Ammon's horn (tissue), 1 donor: ENCODE results near the gene HOXC5.

Experiments
- DNase-seq: peaks from one replicate; pipeline ENCODE4 v3.0.0-alpha.2; 2016; ENCODE audit warnings: low spot score

Gene HOXC5

DNA sequence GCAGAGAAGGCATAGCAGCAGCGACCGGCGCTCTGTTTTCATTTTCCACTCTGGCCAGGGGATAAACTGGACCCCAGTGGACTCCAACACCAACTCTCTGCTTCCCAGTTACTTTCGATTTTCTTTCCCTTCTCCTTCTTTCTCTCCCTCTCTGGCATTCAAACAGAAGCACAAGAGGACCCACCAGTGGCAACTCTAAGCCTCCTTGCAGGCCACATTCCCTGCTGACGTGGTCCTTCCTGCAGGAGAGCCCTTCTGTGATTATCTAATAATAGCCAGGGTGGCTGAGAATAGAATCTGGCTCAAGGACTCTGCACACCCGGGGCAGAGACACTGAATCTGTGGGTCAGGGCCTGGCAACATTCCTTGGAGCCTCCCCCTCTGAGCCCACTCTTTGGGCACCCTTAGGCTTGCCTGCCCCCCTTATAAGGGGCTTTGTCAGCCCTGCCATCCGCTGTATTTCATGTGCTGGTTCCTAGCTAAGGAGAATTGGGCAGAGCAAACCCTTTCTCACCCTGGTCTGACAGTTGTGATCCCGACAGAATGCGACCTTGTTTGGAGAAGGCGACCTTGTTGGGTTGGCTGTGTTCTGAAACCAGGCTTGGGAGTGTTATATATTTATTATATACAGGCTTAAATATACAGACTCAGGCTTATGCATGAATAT is 12.8 kb upstream of the HOXC5 start:
- DNase-seq: no peak

DNA sequence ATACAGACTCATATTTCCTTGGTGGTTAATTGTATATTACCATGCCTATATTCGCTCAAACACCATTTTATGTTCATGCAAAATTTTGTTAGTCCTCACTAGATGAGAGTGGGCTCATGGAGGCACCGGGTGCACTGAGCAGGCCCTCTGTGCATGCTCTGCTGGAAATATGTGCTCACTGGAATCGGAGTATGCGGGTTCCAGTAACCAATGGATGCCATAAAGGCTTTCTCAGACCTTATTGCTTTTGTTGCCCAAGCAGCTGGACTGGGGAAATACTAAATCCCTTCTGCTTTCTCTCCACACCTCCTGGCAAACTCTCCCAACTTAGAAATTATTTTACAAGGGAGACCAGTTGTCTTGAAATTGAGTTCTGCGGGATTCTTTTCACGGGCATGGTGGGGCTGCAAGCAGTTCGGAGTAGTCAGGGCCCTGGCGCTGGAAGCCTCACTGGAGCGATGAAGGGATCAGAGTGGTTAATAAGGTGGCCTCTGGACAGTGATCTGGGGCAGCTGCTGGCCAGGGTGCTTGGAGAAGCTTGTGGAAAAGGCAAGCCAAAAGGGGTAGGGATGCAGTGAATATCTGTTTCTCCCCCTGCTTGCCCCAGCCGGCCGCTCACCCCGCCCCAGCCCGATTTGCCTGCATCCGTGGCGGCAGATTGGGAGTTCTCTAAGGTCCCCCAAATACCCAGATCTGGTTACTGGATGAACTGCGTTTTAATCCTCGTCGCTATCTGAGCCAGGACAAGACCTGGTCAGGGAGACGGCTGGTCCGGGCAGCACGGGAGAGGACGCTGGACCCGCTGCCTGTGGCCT is 12.1 kb upstream of the HOXC5 start:
- no peak for DNase-seq

DNA sequence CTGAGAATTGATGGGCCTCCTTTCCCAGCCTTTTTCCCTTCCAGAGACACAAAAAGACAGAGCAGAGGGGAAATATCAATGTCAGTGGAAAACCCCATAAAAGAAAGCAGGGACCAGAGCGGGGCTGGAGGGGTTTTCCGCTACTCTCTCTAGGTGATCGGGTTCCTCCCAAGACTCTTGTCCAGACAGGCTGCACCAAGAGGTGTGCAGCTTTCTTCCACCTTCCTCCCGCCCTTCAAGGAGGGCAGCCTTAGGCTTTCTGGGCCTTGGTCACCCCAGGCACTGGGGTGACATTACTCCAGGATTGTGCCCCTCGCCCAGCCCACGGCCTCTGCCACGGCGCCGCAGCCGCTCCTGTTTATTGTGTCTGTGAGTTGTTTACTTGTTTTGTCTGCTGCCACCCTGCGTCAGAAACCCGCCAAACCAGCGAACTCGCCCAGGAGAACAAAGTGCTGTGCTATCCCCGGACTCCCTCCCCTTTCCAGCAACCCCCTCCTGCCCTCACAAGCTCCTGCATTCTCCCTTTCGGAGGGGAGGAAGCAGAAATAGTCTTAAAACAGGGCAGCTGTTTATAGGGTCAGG is 11.3 kb upstream of the HOXC5 start:
- DNase-seq: no peak

DNA sequence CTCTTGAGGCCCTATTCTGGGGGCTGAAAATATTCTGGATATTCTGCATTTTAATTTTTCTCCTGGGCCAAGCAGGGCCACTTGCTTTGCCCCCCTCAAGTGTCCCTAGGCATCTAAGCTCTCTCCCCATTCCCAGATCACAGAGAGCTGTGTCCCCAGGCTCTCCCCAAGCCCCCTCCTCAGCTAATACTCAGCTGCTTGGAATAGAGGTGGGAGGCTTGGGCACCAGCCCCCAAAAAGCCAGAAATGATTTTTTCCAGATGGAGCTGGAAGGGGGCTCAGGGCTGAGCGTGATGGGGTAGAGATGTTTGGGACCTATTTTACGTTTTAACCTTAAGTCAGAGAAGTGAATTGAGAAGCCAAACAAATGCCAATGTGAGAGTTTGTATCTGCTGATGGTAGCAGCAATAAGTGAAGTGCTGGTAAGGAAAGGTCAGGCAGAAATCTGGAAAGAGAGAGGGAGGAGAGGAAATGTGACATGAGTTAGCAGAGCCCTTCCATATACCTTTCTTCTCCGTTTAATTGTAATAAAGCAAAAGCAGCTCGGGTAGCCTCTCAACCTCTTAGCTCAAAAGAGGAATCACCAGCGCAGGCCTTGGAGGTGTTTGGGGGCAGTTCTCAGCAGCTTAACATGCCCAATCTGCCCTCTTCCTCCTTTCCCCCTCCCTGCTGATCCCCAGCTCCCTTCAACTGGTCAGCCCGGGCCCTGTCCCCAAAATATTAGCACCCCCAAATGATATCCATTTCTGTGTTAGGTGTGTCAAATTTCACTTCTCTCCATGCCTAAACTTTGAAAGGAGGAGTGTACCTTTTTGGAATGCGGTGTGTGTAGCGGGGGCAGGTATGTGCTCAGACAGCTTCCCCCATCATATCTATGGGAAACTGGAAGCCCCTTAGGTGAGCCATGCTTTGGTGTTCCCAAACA is 9.6 kb upstream of the HOXC5 start:
- DNase-seq: no peak

DNA sequence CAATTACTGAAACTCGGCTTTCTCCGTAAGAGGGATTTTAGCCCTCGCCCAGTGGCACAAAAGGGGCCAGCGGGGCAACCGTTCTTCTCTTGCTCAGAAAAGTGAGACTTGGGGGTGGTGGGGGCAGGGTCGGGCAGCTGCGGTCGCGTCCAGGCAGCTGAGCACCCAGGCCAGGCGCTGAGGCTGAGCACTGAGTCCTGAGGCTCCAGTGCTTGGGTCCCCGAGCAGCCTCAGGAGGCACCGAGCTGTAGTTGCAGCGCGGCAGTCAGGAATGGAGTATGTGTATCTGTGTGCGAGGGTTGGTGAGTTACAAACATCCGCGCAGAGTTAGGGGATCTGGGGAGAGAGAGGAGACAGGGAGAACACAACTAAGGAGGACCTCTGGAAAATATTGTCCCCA is 8.7 kb upstream of the HOXC5 start:
- DNase-seq: no peak

DNA sequence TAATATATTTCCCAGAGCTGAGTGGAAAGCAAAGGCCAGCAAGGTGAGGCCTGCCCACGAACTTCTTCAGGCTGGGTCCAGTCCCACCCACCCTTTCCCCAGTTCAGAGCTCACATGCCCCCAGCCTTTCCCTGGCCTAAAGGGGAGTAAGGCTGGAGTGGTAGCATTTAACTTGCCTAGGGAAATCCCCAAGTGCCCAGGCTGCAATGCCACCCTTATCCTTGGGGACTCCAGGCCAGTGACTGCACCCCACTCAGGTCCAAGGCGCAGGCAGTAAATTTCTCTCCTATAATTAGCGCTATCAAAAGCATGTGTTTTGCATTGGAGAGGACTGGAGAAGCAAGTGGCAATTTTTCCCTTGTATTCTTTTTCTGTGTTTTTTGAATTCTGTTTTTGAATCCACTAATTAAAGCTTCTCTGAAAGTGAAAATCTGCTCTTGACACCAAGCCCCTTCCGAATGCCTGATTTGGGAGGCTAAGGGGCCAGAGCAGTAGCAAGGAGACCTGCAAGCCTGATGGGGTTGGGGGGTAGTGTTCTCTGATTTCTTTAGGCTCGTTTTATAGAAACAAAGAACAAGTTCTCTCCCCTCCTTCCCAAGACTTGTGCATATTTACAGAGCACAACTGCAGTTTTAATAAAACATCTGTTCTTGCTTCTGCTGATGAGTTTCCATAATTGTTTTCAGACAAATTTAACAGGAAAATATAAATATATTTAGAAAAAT is 8.1 kb upstream of the HOXC5 start:
- DNase-seq: no peak

DNA sequence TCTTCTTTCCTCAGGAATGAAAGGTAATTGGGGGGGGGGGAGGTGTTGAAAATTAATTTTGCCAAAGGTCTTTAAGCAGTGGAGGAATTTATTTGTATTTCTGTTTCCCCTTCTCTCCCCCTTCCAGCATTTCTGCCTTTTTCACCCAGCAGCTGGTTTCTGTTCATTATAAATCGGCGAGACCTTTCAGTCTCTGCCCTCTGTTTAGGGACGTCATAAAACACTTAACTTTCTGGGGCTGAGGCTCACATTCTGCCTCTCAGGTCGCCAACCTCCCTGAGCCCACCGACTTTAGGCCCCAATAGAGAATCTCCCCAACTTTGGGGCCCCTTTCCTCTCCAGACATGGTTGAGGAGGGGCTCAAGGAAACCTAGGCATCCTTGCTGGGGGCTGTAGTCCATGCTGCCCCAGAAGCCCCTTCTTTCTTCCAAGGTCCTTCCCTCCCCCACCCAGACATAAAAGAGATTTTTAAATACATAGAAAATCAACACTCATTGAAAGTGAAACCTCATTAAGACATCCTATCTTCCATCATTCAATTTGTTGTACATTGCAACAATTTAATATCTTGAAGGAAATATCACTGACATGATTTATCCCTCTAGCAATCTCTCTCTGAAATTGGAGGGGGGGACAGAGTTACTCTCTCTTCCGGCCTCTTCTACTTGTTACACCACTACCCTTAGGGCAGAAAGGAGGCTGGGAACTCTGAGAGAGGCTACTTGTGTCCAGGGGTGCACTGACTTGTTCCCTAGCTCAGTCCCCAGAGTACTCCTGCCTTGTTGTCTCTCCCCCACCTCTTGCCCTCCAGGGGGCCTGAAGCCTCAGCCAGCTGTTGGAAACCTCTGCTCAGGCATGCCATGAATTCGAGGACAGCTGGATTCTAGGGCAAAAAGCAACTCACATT is 7.1 kb upstream of the HOXC5 start:
- no peak for DNase-seq

DNA sequence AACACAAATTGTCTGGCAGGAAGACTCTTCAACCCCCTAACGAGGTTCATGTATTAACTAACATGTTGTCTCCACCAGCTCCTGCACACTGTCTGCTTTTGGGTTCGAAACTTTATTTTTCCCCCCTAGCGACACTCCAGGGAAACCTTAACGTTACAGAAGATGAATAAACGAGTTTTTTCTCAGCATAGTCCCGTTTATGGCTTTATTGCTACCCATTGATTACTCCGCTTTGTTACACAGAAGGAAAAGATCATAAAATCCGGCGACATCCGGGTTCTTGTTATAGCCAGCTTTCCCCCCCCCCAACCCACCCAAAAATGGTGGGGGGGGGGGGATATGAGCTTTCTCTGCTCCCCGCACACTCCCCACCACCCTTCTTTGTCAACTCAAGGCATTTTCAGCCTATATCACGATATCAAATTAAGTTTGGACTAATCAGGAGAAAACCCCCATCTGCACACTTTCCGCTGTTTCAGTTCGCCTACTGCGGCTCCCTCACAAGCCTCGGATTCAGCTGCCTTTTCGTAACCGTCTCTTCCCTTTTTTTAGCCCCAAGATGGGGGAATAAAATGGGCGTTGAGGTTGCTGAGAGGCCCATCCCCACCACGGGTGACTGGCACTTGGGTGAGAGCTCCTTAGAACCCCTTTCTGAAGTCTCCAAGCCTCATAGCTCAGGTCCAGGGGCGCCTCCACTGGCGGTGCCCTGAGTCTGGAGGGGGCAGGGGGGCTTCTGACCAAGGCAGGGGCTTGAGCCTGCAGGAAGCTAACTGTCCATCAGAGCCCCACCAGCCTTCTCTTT is 6.0 kb upstream of the HOXC5 start:
- no peak for DNase-seq

DNA sequence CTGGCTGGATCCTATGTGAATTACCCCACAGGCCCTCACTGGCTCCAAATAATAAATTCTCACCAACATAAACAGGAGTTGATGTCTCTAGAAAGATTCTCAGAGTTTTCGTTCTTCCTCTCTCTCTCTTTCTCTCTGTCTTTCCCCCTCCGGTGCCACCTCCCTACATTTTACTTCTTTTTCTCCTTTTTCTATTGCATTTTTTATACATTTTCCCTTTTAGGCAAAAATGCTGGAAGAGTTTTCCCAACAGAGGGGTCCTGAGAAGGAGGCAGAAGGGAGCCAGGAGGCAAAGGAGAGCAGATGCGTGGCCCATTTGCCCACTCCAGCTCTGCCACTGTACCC is 5.4 kb upstream of the HOXC5 start:
- DNase-seq: no peak

DNA sequence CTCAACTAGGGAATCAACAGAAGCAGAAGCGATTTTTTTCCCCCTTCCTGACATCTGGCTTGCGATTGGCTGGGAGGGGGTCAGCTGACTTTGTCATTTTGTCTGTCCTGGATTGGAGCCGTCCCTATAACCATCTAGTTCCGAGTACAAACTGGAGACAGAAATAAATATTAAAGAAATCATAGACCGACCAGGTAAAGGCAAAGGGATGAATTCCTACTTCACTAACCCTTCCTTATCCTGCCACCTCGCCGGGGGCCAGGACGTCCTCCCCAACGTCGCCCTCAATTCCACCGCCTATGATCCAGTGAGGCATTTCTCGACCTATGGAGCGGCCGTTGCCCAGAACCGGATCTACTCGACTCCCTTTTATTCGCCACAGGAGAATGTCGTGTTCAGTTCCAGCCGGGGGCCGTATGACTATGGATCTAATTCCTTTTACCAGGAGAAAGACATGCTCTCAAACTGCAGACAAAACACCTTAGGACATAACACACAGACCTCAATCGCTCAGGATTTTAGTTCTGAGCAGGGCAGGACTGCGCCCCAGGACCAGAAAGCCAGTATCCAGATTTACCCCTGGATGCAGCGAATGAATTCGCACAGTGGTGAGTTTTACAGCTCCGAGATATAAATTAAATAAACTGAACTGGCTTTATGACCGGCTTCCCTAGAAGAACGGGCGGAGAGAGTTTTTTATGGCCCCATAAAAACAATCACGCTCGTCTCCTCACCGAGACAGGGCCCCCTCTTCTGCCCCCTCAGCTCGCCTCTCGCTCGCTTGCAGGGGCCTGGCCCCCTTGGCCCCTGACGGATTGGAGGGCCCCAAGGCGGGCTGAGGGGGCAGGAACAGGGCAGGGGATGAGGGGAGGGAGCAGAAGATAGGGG is 4.3 kb upstream of the HOXC5 start, which contains the start of gene HOXC6:
HOXC6 (plus strand) TSS at position 127 of the 888 bp plus-strand sequence; CDS start at position 209, 82 bp downstream.
- DNase-seq: no peak

DNA sequence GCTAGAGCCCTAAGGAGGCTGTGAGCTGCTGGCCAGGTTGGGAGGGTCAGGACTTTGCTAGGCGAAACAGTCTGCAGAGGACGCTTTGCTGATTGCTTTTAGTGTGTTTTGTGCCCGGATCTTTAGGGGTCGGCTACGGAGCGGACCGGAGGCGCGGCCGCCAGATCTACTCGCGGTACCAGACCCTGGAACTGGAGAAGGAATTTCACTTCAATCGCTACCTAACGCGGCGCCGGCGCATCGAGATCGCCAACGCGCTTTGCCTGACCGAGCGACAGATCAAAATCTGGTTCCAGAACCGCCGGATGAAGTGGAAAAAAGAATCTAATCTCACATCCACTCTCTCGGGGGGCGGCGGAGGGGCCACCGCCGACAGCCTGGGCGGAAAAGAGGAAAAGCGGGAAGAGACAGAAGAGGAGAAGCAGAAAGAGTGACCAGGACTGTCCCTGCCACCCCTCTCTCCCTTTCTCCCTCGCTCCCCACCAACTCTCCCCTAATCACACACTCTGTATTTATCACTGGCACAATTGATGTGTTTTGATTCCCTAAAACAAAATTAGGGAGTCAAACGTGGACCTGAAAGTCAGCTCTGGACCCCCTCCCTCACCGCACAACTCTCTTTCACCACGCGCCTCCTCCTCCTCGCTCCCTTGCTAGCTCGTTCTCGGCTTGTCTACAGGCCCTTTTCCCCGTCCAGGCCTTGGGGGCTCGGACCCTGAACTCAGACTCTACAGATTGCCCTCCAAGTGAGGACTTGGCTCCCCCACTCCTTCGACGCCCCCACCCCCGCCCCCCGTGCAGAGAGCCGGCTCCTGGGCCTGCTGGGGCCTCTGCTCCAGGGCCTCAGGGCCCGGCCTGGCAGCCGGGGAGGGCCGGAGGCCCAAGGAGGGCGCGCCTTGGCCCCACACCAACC is 3.1 kb upstream of the HOXC5 start:
- DNase-seq: no peak

DNA sequence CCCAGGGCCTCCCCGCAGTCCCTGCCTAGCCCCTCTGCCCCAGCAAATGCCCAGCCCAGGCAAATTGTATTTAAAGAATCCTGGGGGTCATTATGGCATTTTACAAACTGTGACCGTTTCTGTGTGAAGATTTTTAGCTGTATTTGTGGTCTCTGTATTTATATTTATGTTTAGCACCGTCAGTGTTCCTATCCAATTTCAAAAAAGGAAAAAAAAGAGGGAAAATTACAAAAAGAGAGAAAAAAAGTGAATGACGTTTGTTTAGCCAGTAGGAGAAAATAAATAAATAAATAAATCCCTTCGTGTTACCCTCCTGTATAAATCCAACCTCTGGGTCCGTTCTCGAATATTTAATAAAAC is 2.4 kb upstream of the HOXC5 start:
- no peak for DNase-seq

DNA sequence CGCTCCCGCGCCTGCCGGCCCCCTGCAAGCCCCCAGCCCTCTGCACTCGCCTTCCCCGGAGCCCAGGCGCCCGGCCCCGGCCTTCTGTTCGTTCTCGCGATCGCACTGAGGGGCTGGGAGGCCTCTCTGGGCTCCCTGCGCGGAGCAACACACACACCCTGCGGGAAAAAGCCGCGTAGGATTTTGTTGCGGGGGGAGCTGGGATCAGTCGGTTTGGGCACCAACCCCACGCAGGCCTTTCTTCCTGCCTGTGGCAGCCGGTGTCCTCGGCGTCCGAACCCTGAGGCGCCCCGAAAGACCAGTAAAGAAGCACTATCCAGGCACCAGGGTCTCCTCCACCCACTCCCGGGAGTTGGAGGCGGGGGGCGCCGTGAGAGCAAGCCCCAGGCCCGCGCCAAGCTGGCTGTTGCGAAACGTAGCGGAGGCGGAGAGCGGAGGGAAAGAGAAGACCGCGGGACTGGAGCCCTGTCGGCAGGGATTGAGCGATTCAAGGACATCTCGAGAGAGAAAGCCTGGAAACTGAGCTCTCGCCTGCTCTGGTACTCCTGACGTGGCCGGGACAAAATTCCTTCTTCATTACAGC is 1.9 kb upstream of the HOXC5 start:
- DNase-seq: no peak

DNA sequence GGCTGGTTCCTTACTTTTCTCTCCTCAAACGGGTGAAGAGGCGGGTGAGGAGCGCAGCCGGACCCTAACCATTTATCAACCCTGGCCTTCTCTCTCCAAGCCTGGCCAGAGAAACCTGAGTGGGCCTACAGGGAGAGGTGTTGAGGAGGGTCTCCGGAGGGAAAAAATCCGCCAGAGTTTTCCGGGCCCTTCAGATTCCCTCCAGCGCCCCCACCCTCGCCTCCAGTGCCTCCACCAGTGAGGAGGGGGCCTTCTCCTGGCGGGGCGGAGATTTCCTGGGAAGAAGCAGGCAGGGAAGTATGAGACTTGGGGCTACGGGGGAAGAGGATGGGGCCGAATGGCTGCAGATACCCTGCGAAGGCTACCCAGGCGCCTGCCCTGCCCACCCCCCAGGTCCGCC is 1.4 kb upstream of the HOXC5 start:
- no peak for DNase-seq

DNA sequence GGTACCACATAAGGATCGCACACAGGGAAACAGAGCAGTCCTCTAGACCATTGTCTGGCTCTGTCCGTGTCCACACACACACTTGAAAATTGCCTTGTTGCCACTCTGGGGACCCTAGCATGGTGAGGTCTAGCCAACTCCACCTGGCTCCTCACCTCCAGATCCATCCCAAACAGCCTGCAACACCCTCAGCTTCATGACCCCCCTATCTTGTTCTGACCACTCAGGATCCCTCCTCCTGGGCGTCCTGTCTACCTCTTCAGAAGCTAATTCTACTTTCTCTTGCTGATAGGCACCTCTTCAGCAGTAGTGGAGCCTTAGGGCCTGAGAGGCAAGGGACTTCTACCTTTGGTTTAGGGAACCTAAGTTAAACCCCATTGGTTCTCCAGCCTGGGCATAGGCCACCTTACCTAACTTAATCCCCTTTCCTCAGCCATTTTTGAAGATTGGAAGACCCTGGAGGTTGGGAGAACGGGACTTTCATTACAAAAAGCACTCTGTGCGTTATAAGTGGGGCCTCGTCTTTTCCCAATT is 697 bp upstream of the HOXC5 start:
- no peak for DNase-seq

DNA sequence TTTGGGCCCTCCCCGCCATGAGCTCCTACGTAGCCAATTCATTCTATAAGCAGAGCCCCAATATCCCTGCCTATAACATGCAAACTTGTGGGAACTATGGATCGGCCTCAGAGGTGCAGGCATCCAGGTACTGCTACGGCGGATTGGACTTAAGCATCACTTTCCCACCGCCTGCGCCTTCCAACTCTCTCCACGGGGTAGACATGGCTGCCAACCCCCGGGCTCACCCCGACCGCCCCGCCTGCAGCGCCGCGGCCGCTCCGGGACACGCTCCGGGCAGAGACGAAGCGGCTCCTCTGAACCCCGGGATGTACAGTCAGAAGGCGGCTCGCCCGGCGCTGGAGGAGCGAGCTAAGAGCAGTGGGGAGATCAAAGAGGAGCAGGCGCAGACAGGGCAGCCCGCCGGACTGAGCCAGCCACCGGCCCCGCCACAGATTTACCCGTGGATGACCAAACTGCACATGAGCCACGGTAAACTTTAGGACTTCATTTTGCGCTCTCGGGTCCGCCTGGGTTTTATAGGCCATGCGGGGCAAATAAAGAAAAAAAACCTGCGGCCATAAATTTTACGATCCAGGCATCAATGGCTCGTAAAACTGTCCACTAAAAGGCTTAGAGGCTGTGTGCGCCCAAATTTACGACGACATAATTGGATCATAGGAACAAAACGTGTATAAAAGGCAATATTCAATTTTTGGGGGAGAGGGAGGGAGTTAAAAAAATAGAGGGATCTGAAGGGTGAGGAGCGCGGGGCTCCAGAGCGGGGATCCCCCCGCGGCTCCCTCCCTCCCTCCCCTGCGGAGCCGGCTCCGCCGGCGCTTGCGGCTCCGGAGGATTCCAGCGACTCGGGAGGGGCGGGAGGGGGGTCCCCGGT is 493 bp downstream of the HOXC5 start:
- no peak for DNase-seq
